GM12873 (cell line): Measurements from ENCODE around the gene PTPN23.

Source experiments
- CTCF ChIP-seq: IDR thresholded peaks from 2 replicates; pipeline ENCODE4 v1.5.1; 2012; ENCODE audit warnings: low read depth, mild to moderate bottlenecking, moderate library complexity, low read length, control low read depth; ENCODE audit not compliant: insufficient read depth; ENCODE audit errors: missing control alignments

The PTPN23 gene

GRCh38 chr3:47376393-47376792 lies 4.4 kb upstream of the PTPN23 start:
- TF ChIP-seq CTCF: no peak

- no peak for TF ChIP-seq CTCF
Observed at GRCh38 chr3:47377186-47377585, 3.6 kb upstream of the PTPN23 start.

- TF ChIP-seq CTCF: no peak
Observed at GRCh38 chr3:47378869-47379268, 2.0 kb upstream of the PTPN23 start.

- TF ChIP-seq CTCF: no peak
Observed at GRCh38 chr3:47379411-47379899, 1.4 kb upstream of the PTPN23 start.

GRCh38 chr3:47380026-47380600 lies 708 bp upstream of the PTPN23 start:
- TF ChIP-seq CTCF: no peak

GRCh38 chr3:47381317-47382157 lies 716 bp downstream of the PTPN23 start:
- TF ChIP-seq CTCF: peak; percentile 1

GRCh38 chr3:47384425-47384824 lies 3.6 kb downstream of the PTPN23 start:
- no peak for TF ChIP-seq CTCF
